NOMO-1 treated with dmso at 0.1 percent for 144 hours (cell line): ENCODE measurements around the gene PSMG4.

ENCODE experiments used
- DNase-seq: peaks from one replicate; lab custom pipeline; 2025; ENCODE audit not compliant: unreplicated experiment; lab: John Stamatoyannopoulos, UW

The PSMG4 gene

GRCh38 chr6:3305831-3306230 is 47.1 kb downstream of the PSMG4 start:
- no peak for DNase-seq

GRCh38 chr6:3306848-3307247 is 48.1 kb downstream of the PSMG4 start:
- DNase-seq, result no peak

- no peak for DNase-seq
These were observed 48.7 kb downstream of the PSMG4 start for GRCh38 chr6:3307436-3307835.

GRCh38 chr6:3308106-3308505 is 49.4 kb downstream of the PSMG4 start:
- no peak for DNase-seq

GRCh38 chr6:3309391-3310050 is 50.8 kb downstream of the PSMG4 start:
- no peak for DNase-seq

- DNase-seq, result no peak
These were observed 51.3 kb downstream of the PSMG4 start for GRCh38 chr6:3310051-3310448.

- DNase-seq, result no peak
These were observed 52.0 kb downstream of the PSMG4 start for GRCh38 chr6:3310703-3311102.

GRCh38 chr6:3311826-3312225 is 53.1 kb downstream of the PSMG4 start:
- DNase-seq, result no peak

GRCh38 chr6:3312604-3313231 is 54.0 kb downstream of the PSMG4 start:
- DNase-seq, result no peak

- no peak for DNase-seq
These were observed 55.4 kb downstream of the PSMG4 start for GRCh38 chr6:3314176-3314575.

GRCh38 chr6:3314621-3315467 is 56.1 kb downstream of the PSMG4 start:
- no peak for DNase-seq

GRCh38 chr6:3315841-3316240 is 57.1 kb downstream of the PSMG4 start:
- DNase-seq, result no peak

GRCh38 chr6:3316331-3316730 is 57.6 kb downstream of the PSMG4 start:
- no peak for DNase-seq

GRCh38 chr6:3316818-3317217 is 58.1 kb downstream of the PSMG4 start:
- DNase-seq, result no peak
